NCI-H146 treated with DMSO at 0.1 percent for 48 hours (cell line): ENCODE results near the gene CADM1.
A peak's percentile ranks its signal among the peaks of the same experiment; 100 is the strongest.

Experiments
- DNase-seq: peaks from one replicate; lab custom pipeline; 2025; ENCODE audit not compliant: unreplicated experiment; lab: John Stamatoyannopoulos, UW

The CADM1 gene

GRCh38 chr11:115408036-115408921, 95.9 kb downstream of the CADM1 start:
- no peak for DNase-seq

DNA sequence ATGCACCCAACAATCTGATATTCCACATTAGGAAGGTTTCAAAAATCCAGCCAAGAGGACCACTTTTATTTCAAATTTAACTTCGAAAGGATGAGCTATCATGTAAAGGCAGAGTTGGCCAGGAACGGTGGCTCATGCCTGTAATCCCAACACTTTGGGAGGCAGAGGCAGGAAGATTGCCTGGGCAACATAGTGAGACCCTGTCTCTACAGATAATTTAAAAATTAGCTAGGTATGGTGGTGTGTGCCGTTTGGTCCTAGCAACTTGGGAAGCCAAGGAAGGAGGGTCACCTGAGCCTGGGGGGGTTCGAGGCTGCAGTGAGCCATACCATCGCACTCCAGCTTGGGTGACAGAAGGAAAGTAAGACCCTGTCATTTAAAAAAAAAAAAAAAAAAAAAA, 96.7 kb downstream of the CADM1 start:
- DNase-seq = no peak

- no peak for DNase-seq
Measured at GRCh38 chr11:115406404-115406803, 97.8 kb downstream of the CADM1 start.

- DNase-seq = no peak
Measured at GRCh38 chr11:115398333-115399080, 105.7 kb downstream of the CADM1 start.

- no peak for DNase-seq
Measured at GRCh38 chr11:115396533-115396932, 107.7 kb downstream of the CADM1 start.

DNA sequence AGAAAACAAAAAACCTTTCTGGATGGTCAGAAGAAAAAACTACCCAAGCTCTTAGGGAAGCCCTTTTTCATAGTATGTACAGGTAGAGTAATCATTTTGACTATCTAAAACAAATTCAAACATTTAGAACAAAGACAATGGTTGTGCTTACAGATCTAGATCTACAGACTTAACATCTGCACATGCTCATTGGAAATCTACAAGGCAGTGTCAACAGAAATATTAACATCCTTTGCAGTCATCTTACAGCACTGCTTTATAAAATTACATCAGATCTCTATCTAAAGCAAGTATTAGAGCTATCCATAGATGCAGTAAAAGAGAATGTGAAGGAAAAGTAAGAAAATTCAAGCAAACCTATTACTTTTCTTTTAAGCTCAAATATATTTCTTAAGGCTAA, 110.3 kb downstream of the CADM1 start:
- DNase-seq = no peak

GRCh38 chr11:115391598-115391997, 112.6 kb downstream of the CADM1 start:
- DNase-seq = peak; percentile 25

- no peak for DNase-seq
Measured at GRCh38 chr11:115391160-115391559, 113.1 kb downstream of the CADM1 start.

DNA sequence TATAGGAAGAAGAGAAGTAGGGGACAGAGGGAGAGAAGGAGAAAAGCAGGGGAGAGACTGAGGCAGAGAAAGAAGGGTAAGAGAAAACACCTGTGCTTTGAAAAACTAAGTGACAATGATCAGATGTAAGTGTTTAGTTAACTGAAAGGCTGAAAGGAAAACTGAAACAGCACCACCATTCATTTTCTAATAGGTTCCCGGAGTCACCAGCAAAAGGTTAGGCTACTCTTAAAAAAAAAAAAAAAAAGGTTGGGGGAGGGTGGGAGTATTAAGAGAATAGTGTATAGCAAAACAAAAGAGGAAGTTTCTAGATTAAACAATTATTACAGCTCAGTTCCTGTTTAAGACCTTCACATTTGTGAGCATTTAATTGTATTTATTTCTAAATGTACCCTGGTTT, 113.8 kb downstream of the CADM1 start:
- no peak for DNase-seq

- no peak for DNase-seq
Measured at GRCh38 chr11:115389790-115390189, 114.4 kb downstream of the CADM1 start.

GRCh38 chr11:115385226-115385625, 119.0 kb downstream of the CADM1 start:
- no peak for DNase-seq

GRCh38 chr11:115384236-115384635, 120.0 kb downstream of the CADM1 start:
- DNase-seq = no peak

DNA sequence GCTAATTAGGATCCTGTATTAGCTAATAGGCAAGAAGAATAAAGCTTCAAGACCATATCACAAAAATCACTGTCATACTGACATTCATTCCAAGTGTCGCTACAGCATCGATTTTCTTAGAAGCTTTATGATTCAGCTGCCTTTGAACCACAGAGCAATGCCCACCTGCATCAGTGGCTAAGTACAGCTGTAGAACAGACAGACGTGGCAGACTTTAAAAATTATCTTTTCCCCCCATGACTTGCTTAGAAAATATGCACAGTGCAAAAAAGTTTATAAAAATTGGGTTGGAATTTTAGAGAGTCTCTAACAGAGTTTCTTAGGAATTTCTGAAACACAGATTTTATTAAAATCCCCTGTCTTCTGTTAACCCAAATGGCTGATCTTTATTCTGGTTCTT, 120.8 kb downstream of the CADM1 start:
- no peak for DNase-seq

- DNase-seq = no peak
Measured at GRCh38 chr11:115379528-115379927, 124.7 kb downstream of the CADM1 start.

GRCh38 chr11:115378557-115378956, 125.7 kb downstream of the CADM1 start:
- no peak for DNase-seq

DNA sequence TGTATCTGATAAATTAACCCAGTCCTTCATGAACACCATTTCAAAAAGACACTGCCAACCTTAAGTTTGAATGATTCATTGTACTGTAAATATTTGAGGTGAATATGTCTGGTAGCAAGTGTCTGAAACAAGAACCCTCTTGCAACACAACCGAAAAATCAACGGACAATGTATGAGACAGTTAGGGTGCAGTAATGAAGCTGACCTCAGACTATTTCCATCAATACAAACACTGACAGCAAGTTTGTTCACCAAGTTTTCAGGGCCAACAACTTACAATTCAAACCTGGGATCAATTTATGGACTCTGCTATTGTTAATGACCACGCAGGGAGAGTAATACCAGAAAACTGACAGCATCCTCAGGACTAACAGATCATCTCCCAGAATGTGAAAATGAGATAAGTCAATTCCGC, 126.3 kb downstream of the CADM1 start:
- DNase-seq = no peak

GRCh38 chr11:115368616-115369015, 135.6 kb downstream of the CADM1 start:
- no peak for DNase-seq

GRCh38 chr11:115366826-115367225, 137.4 kb downstream of the CADM1 start:
- DNase-seq = no peak

- no peak for DNase-seq
Measured at GRCh38 chr11:115365907-115366306, 138.3 kb downstream of the CADM1 start.

DNA sequence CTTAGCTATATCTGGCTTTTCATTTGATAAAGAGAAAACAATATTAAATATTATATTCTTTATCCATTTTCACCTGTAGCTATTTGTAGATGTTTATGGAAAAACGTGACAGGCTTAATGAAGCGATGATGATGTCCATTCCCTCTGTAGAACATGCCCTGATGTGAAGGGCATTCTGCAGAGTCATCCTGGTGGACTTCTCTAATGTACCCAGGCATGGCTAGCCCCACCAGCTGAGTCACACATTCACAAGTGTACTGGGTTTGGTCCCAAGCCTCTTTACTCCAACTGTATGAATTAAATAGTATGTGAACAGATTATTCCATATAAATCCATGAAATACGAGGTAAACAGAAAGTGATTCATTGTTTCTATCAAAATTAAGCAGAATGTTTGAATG, 139.3 kb downstream of the CADM1 start:
- DNase-seq = no peak

- DNase-seq = no peak
Measured at GRCh38 chr11:115363921-115364320, 140.3 kb downstream of the CADM1 start.

- no peak for DNase-seq
Measured at GRCh38 chr11:115363426-115363825, 140.8 kb downstream of the CADM1 start.
